Smooth muscle cell (in vitro differentiated cells): Measurements from ENCODE around the gene NPM1. TPM values are rescaled to one million over a fixed set of nuclear protein-coding genes. Genes with fewer than 3 reads are reported as not detected.
"Not testable (repeated sequence)": the region's sequence is repeated elsewhere in the genome, so short reads cannot be mapped to it uniquely, and the experiment has no call there.

Source experiments
- DNase-seq: peaks from one replicate; lab custom pipeline; 2025; ENCODE audit not compliant: unreplicated experiment; lab: John Stamatoyannopoulos, UW
- H2AFZ ChIP-seq: fragments of 200-600 bp; sonication (generic); 2 replicates; pipeline ENCODE4 v1.6.0; 2016; ENCODE audit warnings: antibody characterized with exemption, low read depth, mild to moderate bottlenecking
- H3F3A ChIP-seq: fragments of 200-600 bp; sonication (generic); 2 replicates; pipeline ENCODE4 v1.6.0; 2017; ENCODE audit warnings: antibody characterized with exemption, low read depth
- H3K27ac ChIP-seq: fragments of 200-600 bp; sonication (generic); 2 replicates; pipeline ENCODE4 v1.5.1; 2016; ENCODE audit warnings: low read depth, mild to moderate bottlenecking
- H3K27me3 ChIP-seq: fragments of 200-600 bp; sonication (generic); 2 replicates; pipeline ENCODE4 v1.6.1; 2016; ENCODE audit warnings: low read depth, mild to moderate bottlenecking
- H3K36me3 ChIP-seq: fragments of 200-600 bp; sonication (generic); 2 replicates; pipeline ENCODE4 v1.5.1; 2016; ENCODE audit warnings: low read depth
- H3K4me1 ChIP-seq: fragments of 200-600 bp; sonication (generic); 2 replicates; pipeline ENCODE4 v1.5.1; 2016; ENCODE audit warnings: low read depth
- H3K4me2 ChIP-seq: fragments of 200-600 bp; sonication (generic); 2 replicates; pipeline ENCODE4 v1.6.0; 2016; ENCODE audit warnings: mild to moderate bottlenecking
- H3K4me3 ChIP-seq: fragments of 200-600 bp; sonication (generic); 2 replicates; pipeline ENCODE4 v1.5.1; 2016; ENCODE audit warnings: mild to moderate bottlenecking
- H3K79me2 ChIP-seq: fragments of 200-600 bp; sonication (generic); 2 replicates; pipeline ENCODE4 v1.6.0; 2016; ENCODE audit warnings: low read depth, mild to moderate bottlenecking
- H3K9ac ChIP-seq: fragments of 200-600 bp; sonication (generic); 2 replicates; pipeline ENCODE4 v1.6.0; 2016; ENCODE audit warnings: low read depth
- H3K9me3 ChIP-seq: fragments of 200-600 bp; sonication (generic); replicated peaks from 2 replicates; pipeline ENCODE4 v1.5.1; 2016; ENCODE audit warnings: low read depth
- H4K20me1 ChIP-seq: fragments of 200-600 bp; sonication (generic); 2 replicates; pipeline ENCODE4 v1.6.0; 2016; ENCODE audit warnings: low read depth
- WGBS: methylation state at CpG from one replicate; pipeline ENCODE4 v1.1.7; 2016; ENCODE audit warnings: low lambda C conversion rate; 5-methylcytosine and 5-hydroxymethylcytosine counted together
- polyA plus RNA-seq: library from polyadenylated mRNA; unstranded; fragments of >200 nt; fragmentation: Nextera tagmentation; extraction: Ambion mirVana; gene quantifications from 2 replicates; pipeline ENCODE4 v1.2.1, GENCODE V29; 2016
- total RNA-seq: library from RNA; depleted of rRNA; stranded (reverse); fragments of >200 nt; gene quantifications from 2 replicates; pipeline ENCODE4 v1.2.3, GENCODE V29; 2014
- TF ChIP-seq, protein P1 (sequence below): fragments of 200-600 bp; sonication (generic); IDR thresholded peaks from 2 replicates; pipeline ENCODE4 v1.5.1; 2017; ENCODE audit warnings: borderline replicate concordance, mild to moderate bottlenecking, antibody characterized with exemption; ENCODE audit not compliant: insufficient read depth, poor library complexity, severe bottlenecking

The NPM1 gene
- total and polyA plus RNA-seq, 2 experiments from 2014 or later, result 330 to 2,459 TPM

DNA sequence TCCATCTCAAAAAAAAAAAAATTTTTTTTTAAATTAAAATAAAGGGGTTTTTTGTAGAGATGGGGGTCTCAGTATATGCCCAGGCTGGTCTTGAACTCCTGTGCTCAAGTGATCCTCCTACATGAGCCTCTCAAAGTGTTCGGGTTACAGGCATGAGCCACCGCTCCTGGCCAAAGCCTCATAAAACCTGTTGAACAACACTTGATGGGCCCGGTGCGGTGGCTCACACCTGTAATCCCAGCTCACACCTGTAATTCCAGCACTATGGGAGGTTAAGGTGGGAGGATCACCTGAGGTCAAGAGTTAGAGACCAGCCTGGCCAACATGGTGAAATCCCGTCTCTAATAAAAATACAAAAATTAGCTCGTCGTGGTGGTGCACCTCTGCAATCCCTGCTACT lies 7.7 kb upstream of the NPM1 start:
- TF ChIP-seq, protein P1, sequence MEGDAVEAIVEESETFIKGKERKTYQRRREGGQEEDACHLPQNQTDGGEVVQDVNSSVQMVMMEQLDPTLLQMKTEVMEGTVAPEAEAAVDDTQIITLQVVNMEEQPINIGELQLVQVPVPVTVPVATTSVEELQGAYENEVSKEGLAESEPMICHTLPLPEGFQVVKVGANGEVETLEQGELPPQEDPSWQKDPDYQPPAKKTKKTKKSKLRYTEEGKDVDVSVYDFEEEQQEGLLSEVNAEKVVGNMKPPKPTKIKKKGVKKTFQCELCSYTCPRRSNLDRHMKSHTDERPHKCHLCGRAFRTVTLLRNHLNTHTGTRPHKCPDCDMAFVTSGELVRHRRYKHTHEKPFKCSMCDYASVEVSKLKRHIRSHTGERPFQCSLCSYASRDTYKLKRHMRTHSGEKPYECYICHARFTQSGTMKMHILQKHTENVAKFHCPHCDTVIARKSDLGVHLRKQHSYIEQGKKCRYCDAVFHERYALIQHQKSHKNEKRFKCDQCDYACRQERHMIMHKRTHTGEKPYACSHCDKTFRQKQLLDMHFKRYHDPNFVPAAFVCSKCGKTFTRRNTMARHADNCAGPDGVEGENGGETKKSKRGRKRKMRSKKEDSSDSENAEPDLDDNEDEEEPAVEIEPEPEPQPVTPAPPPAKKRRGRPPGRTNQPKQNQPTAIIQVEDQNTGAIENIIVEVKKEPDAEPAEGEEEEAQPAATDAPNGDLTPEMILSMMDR, result no peak
- H2AFZ ChIP-seq, result no peak overlapping the region
- DNase-seq, result no peak
- no peaks in the 10 kb centered on the region for H3F3A ChIP-seq
- H3K27ac ChIP-seq, result no peak overlapping the region
- no peaks in the 10 kb centered on the region for H3K4me1 ChIP-seq
- H3K9ac ChIP-seq, result no peak overlapping the region
- no peaks in the 10 kb centered on the region for H4K20me1 ChIP-seq
- H3K79me2 ChIP-seq, result no peaks in the 10 kb centered on the region
- H3K4me3 ChIP-seq, result no peak overlapping the region
- no peaks in the 10 kb centered on the region for H3K9me3 ChIP-seq
- WGBS, result 93% methylated on average over 7 of the region's 7 CpGs
- no peaks in the 10 kb centered on the region for H3K36me3 ChIP-seq
- H3K27me3 ChIP-seq, result no peaks in the 10 kb centered on the region
- H3K4me2 ChIP-seq, result no peak overlapping the region

DNA sequence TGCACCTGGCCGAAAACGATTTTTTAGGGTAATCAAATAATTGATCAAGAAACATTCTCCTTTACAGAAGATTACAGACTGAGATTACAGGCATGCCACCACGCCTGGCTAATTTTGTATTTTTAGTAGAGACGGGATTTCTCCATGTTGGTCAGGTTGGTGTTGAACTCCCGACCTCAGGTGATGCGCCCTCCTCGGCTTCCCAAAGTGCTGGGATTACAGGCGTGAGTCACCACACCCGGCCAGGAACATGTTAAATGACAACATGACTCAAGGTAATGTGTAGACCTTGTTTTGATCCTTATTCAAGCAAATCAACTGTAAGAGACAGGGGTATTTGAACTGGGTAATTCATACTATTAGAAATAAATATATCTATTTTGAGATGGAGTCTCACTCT lies 3.2 kb upstream of the NPM1 start:
- WGBS, result 91% methylated on average over 9 of the region's 9 CpGs
- not testable (repeated sequence) for H3K4me2 ChIP-seq, H3K36me3 ChIP-seq, H3K9me3 ChIP-seq, H2AFZ ChIP-seq, H3K27ac ChIP-seq, H3K4me1 ChIP-seq, H3K4me3 ChIP-seq, H3K9ac ChIP-seq, H3F3A ChIP-seq, DNase-seq, H3K27me3 ChIP-seq
- peaks cover 16% of the 10 kb centered on the region for H4K20me1 ChIP-seq
- H3K79me2 ChIP-seq, result peaks cover 17% of the 10 kb centered on the region

- not testable (repeated sequence) for H2AFZ ChIP-seq, H3K36me3 ChIP-seq, H3K9me3 ChIP-seq, H3K4me2 ChIP-seq, H3K9ac ChIP-seq, H3K4me3 ChIP-seq, DNase-seq, H3K4me1 ChIP-seq, H3F3A ChIP-seq, H3K27ac ChIP-seq, H3K27me3 ChIP-seq
- peaks cover 22% of the 10 kb centered on the region for H4K20me1 ChIP-seq
- 70% methylated on average over 3 of the region's 3 CpGs for WGBS
- H3K79me2 ChIP-seq, result peaks cover 23% of the 10 kb centered on the region
These were observed 2.6 kb upstream of the NPM1 start for GRCh38 chr5:171384999-171385398.

- TF ChIP-seq, protein P1, result no peak
- DNase-seq, result no peak
- H3K4me3 ChIP-seq, result no peak overlapping the region
- H3K79me2 ChIP-seq, result peaks cover 34% of the 10 kb centered on the region
- H3K36me3 ChIP-seq, result no peaks in the 10 kb centered on the region
- WGBS, result 96% methylated on average over 25 of the region's 25 CpGs
- H3F3A ChIP-seq, result peaks cover 3% of the 10 kb centered on the region
- H3K9ac ChIP-seq, result no peak overlapping the region
- H2AFZ ChIP-seq, result no peak overlapping the region
- peak overlapping the region; percentile 83 for H3K4me2 ChIP-seq
- H3K4me1 ChIP-seq, result peaks cover 19% of the 10 kb centered on the region
- H4K20me1 ChIP-seq, result peaks cover 34% of the 10 kb centered on the region
- H3K9me3 ChIP-seq, result no peaks in the 10 kb centered on the region
- H3K27me3 ChIP-seq, result no peaks in the 10 kb centered on the region
- no peak overlapping the region for H3K27ac ChIP-seq
These were observed 1.5 kb upstream of the NPM1 start for GRCh38 chr5:171386006-171386671.
